Smooth muscle cell (in vitro differentiated cells): ENCODE measurements around the gene PDZD2. TPM values are rescaled to one million over a fixed set of nuclear protein-coding genes. Genes with fewer than 3 reads are reported as not detected.

Experiments
- DNase-seq: peaks from one replicate; lab custom pipeline; 2025; ENCODE audit not compliant: unreplicated experiment; lab: John Stamatoyannopoulos, UW
- H2AFZ ChIP-seq: fragments of 200-600 bp; sonication (generic); 2 replicates; pipeline ENCODE4 v1.6.0; 2016; ENCODE audit warnings: antibody characterized with exemption, low read depth, mild to moderate bottlenecking
- H3F3A ChIP-seq: fragments of 200-600 bp; sonication (generic); 2 replicates; pipeline ENCODE4 v1.6.0; 2017; ENCODE audit warnings: antibody characterized with exemption, low read depth
- H3K27ac ChIP-seq: fragments of 200-600 bp; sonication (generic); 2 replicates; pipeline ENCODE4 v1.5.1; 2016; ENCODE audit warnings: low read depth, mild to moderate bottlenecking
- H3K27me3 ChIP-seq: fragments of 200-600 bp; sonication (generic); 2 replicates; pipeline ENCODE4 v1.6.1; 2016; ENCODE audit warnings: low read depth, mild to moderate bottlenecking
- H3K36me3 ChIP-seq: fragments of 200-600 bp; sonication (generic); 2 replicates; pipeline ENCODE4 v1.5.1; 2016; ENCODE audit warnings: low read depth
- H3K4me1 ChIP-seq: fragments of 200-600 bp; sonication (generic); 2 replicates; pipeline ENCODE4 v1.5.1; 2016; ENCODE audit warnings: low read depth
- H3K4me2 ChIP-seq: fragments of 200-600 bp; sonication (generic); 2 replicates; pipeline ENCODE4 v1.6.0; 2016; ENCODE audit warnings: mild to moderate bottlenecking
- H3K4me3 ChIP-seq: fragments of 200-600 bp; sonication (generic); 2 replicates; pipeline ENCODE4 v1.5.1; 2016; ENCODE audit warnings: mild to moderate bottlenecking
- H3K79me2 ChIP-seq: fragments of 200-600 bp; sonication (generic); 2 replicates; pipeline ENCODE4 v1.6.0; 2016; ENCODE audit warnings: low read depth, mild to moderate bottlenecking
- H3K9ac ChIP-seq: fragments of 200-600 bp; sonication (generic); 2 replicates; pipeline ENCODE4 v1.6.0; 2016; ENCODE audit warnings: low read depth
- H3K9me3 ChIP-seq: fragments of 200-600 bp; sonication (generic); replicated peaks from 2 replicates; pipeline ENCODE4 v1.5.1; 2016; ENCODE audit warnings: low read depth
- H4K20me1 ChIP-seq: fragments of 200-600 bp; sonication (generic); 2 replicates; pipeline ENCODE4 v1.6.0; 2016; ENCODE audit warnings: low read depth
- WGBS: methylation state at CpG from one replicate; pipeline ENCODE4 v1.1.7; 2016; ENCODE audit warnings: low lambda C conversion rate; 5-methylcytosine and 5-hydroxymethylcytosine counted together
- polyA plus RNA-seq: library from polyadenylated mRNA; unstranded; fragments of >200 nt; fragmentation: Nextera tagmentation; extraction: Ambion mirVana; gene quantifications from 2 replicates; pipeline ENCODE4 v1.2.1, GENCODE V29; 2016
- total RNA-seq: library from RNA; depleted of rRNA; stranded (reverse); fragments of >200 nt; gene quantifications from 2 replicates; pipeline ENCODE4 v1.2.3, GENCODE V29; 2014
- TF ChIP-seq, protein P1 (sequence below): fragments of 200-600 bp; sonication (generic); IDR thresholded peaks from 2 replicates; pipeline ENCODE4 v1.5.1; 2017; ENCODE audit warnings: borderline replicate concordance, mild to moderate bottlenecking, antibody characterized with exemption; ENCODE audit not compliant: insufficient read depth, poor library complexity, severe bottlenecking

The PDZD2 gene
- total and polyA plus RNA-seq, 2 experiments from 2014 or later = 3.2 to 4.1 TPM

DNA sequence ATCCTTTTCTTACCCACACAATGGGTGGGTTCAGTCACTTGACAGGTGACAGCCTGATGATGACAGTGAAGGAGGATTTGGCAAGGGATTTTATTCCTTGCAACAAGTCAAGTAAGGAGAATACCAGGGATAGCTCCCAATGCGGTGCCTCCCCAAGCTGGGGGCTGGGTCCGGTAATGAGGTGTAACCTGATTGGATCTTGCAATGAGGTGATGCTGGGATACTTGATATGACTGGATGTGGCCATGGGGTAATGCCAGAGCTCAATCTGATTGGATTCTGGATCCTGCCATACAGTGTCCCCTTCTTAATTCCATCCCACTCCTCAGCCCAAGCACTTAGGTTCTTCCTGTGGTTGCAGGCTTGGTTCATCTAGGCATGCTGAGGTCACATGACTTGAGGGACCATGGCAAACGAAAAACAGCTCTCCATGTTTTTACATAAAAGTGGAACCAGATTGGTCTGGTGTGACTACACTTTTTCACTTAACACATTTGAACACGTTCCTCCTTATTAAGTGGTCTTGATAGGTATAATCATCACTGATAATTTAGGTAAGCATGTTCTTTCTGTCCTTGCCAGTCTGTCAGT, 181.1 kb downstream of the PDZD2 start:
- Histone ChIP-seq H3K4me2 (no peak overlapping the region), H3K79me2 (no peaks in the 10 kb centered on the region), H4K20me1 (no peaks in the 10 kb centered on the region), H2AFZ (no peak overlapping the region), H3K4me1 (no peaks in the 10 kb centered on the region), H3K4me3 (no peak overlapping the region), H3K9me3 (no peaks in the 10 kb centered on the region), H3K27ac (no peak overlapping the region), H3F3A (no peaks in the 10 kb centered on the region), H3K36me3 (no peaks in the 10 kb centered on the region), H3K27me3 (no peaks in the 10 kb centered on the region), H3K9ac (no peak overlapping the region)
- TF ChIP-seq, protein P1, sequence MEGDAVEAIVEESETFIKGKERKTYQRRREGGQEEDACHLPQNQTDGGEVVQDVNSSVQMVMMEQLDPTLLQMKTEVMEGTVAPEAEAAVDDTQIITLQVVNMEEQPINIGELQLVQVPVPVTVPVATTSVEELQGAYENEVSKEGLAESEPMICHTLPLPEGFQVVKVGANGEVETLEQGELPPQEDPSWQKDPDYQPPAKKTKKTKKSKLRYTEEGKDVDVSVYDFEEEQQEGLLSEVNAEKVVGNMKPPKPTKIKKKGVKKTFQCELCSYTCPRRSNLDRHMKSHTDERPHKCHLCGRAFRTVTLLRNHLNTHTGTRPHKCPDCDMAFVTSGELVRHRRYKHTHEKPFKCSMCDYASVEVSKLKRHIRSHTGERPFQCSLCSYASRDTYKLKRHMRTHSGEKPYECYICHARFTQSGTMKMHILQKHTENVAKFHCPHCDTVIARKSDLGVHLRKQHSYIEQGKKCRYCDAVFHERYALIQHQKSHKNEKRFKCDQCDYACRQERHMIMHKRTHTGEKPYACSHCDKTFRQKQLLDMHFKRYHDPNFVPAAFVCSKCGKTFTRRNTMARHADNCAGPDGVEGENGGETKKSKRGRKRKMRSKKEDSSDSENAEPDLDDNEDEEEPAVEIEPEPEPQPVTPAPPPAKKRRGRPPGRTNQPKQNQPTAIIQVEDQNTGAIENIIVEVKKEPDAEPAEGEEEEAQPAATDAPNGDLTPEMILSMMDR = no peak
- WGBS = 88% methylated on average over 4 of the region's 4 CpGs
- DNase-seq = no peak

DNA sequence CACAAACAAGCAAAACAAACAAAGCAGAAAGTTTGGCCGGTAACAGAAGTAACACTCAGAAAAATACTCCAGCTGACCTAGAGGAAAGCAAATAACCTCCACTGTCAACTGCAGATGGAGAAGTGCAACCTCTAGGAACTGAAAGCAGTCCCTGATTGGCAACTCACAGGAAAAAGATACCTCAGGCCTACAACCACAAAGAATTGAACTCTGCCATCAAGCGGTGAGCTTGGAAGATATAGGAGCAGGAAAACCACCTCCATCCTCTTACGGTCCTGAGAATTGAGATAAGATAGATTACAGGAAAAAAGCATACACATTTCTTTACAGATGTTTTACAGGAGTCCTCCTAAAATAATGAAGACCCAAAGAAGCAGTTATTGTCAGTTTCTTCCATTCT, 184.5 kb downstream of the PDZD2 start:
- H3F3A ChIP-seq = no peaks in the 10 kb centered on the region
- TF ChIP-seq, protein P1 = no peak
- H3K4me1 ChIP-seq = no peaks in the 10 kb centered on the region
- H4K20me1 ChIP-seq = no peaks in the 10 kb centered on the region
- no peak for DNase-seq
- H2AFZ ChIP-seq = no peak overlapping the region
- no peak overlapping the region for H3K9ac ChIP-seq
- H3K27me3 ChIP-seq = no peaks in the 10 kb centered on the region
- H3K36me3 ChIP-seq = no peaks in the 10 kb centered on the region
- no peak overlapping the region for H3K27ac ChIP-seq
- H3K4me2 ChIP-seq = no peak overlapping the region
- no peaks in the 10 kb centered on the region for H3K79me2 ChIP-seq
- peaks cover 2% of the 10 kb centered on the region for H3K9me3 ChIP-seq
- 74% methylated on average over 3 of the region's 3 CpGs for WGBS
- H3K4me3 ChIP-seq = no peak overlapping the region

- WGBS = 64% methylated on average over 8 of the region's 8 CpGs
- H3K4me3 ChIP-seq = no peak overlapping the region
- TF ChIP-seq, protein P1 = no peak
- no peak overlapping the region for H3K27ac ChIP-seq
- no peak overlapping the region for H2AFZ ChIP-seq
- DNase-seq = no peak
- H3K9ac ChIP-seq = no peak overlapping the region
- no peak overlapping the region for H3K4me2 ChIP-seq
- no peaks in the 10 kb centered on the region for H3K27me3 ChIP-seq
- H3K36me3 ChIP-seq = no peaks in the 10 kb centered on the region
- peaks cover 8% of the 10 kb centered on the region for H3K9me3 ChIP-seq
- H3K79me2 ChIP-seq = no peaks in the 10 kb centered on the region
- H4K20me1 ChIP-seq = no peaks in the 10 kb centered on the region
- no peaks in the 10 kb centered on the region for H3F3A ChIP-seq
- H3K4me1 ChIP-seq = no peaks in the 10 kb centered on the region
These were observed 186.1 kb downstream of the PDZD2 start for GRCh38 chr5:31824869-31825517.
